Muscle layer of duodenum (tissue), 2 donors: ENCODE results near the gene GABRG3.

Experiments used
- H3K27ac ChIP-seq: one replicate; pipeline ENCODE4 v1.7.0; 2013; ENCODE audit warnings: mild to moderate bottlenecking, low read length
- H3K27me3 ChIP-seq: one replicate; pipeline ENCODE4 v1.7.0; 2013; ENCODE audit warnings: low read depth, mild to moderate bottlenecking, control low read depth, low read length
- H3K36me3 ChIP-seq, 2 donors: one replicate each; pipeline ENCODE4 v1.7.0; 2013; ENCODE audit warnings: low read length in 2 of 2, control low read depth in 1 of 2, mild to moderate bottlenecking in 1 of 2; ENCODE audit not compliant: insufficient read depth in 2 of 2, control insufficient read depth in 1 of 2
- H3K4me1 ChIP-seq, 2 donors: one replicate each; pipeline ENCODE4 v1.7.0; 2013; ENCODE audit warnings: low read length in 2 of 2, mild to moderate bottlenecking in 2 of 2, control low read depth in 1 of 2, moderate library complexity in 1 of 2; ENCODE audit not compliant: insufficient read depth in 2 of 2, control insufficient read depth in 1 of 2
- H3K4me3 ChIP-seq, 2 donors: one replicate each; pipeline ENCODE4 v1.7.0; 2013; ENCODE audit warnings: low read length in 2 of 2, low read depth in 1 of 2, mild to moderate bottlenecking in 1 of 2
- H3K9me3 ChIP-seq, 2 donors: one replicate each; pipeline ENCODE4 v1.7.0; 2013; ENCODE audit warnings: low read length in 2 of 2, control low read depth in 1 of 2, mild to moderate bottlenecking in 1 of 2; ENCODE audit not compliant: control insufficient read depth in 1 of 2
- donor health status: healthy.

GABRG3 gene

DNA sequence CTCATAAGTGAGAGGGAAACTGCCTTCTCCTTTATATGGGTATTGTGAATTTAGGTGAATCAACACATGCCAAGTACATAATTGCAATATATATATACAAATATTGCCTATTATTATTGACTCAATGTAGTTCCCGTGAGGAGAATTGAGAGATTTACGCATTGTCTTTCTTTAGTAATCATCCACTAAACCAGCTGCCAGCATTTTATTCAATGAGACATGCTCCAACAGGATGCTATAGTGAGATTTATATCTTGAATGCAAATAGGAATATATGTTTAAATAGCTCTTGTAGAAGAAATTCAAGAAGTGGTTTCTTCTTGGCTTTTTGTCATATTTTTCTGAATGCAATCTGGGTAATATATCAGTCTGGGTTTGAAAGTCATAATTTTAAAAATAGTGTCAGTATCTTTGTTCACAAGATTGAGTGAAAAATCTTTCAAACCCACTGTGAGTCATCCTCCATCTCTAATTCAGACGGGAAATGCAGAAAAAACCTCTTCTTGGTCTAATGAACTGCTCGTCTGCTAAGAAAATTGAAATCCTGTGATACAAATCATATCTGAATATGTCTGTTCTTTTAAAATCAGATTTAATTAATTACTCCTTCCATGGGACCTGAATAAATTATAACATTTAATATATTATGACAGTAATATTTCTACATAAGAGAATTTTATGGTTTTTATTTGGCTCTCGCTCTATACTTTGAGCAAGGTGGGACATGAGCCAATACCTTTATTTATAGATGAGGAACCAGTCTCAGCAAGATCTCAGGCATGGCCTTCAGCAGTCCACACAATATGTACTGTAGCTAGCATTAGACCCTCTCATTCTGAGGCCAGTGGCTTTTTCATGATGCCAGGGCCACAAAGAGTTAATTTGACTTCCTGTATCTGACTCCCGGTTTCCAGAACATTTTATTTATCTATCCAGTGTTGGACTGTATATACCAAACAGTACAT, 516.0 kb downstream of the GABRG3 start:
- Histone ChIP-seq H3K36me3 (no peaks in the 10 kb centered on the region), H3K9me3 (no peaks in the 10 kb centered on the region), H3K27ac (no peak overlapping the region), H3K4me1 (no peaks in the 10 kb centered on the region), H3K4me3 (no peak overlapping the region), H3K27me3 (no peaks in the 10 kb centered on the region)

DNA sequence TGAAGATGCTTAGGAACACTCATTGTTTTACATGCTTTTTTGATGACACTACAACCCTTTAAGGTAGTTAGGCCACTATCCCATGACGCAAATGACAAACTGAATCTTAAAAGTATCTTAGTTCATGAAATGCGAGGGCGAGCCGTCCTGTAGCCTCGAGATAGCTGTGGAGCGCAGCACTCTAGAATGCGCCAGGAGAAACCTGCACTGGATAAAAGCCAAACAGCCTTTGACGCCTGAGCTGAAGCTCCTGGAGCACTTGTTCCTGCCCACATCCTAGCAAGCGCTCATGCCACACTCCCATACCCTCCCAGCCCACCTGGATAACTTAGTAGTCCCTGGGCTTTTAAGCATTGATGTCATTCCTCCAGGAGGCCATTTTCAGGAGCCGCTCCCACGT, 516.9 kb downstream of the GABRG3 start:
- Histone ChIP-seq H3K36me3 (no peaks in the 10 kb centered on the region), H3K27me3 (no peaks in the 10 kb centered on the region), H3K27ac (no peak overlapping the region), H3K4me3 (no peak overlapping the region), H3K4me1 (no peaks in the 10 kb centered on the region), H3K9me3 (no peaks in the 10 kb centered on the region)

DNA sequence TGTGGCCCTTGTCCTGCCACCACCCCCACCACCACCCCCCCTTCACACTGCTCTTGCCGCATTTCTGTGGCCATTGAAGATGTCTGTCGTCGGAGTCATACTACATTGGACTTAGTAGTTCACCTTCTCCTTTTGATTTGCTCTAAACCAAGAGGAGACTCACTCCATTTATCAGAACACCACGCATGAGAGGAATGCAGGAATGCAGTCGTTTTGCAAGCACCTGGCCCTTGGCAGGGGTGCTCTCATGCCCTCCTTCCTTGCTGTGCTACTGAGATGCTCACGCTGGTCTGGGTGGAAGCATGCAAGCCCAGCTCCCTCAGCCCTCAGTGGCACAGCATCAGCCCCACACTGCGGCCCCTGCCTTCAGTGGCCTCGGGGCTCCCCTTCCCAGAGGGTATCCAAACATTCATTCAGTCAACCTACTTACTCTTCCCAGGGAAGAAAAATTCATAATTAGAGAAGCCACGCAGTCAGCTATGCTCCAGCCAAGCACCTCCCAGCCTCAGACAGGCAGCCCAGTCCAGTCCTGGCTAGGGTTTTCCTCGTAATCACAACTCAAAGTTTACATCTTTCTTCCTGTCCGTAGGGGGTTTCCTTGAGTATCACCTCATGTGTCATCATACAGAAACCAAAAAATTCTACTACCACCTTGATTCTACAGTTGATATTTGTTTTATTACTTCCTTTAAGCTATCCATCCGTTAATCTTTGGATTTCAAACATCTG, 520.0 kb downstream of the GABRG3 start:
- Histone ChIP-seq H3K9me3 (no peaks in the 10 kb centered on the region), H3K4me1 (no peaks in the 10 kb centered on the region), H3K27me3 (no peaks in the 10 kb centered on the region), H3K4me3 (no peak overlapping the region), H3K36me3 (no peaks in the 10 kb centered on the region), H3K27ac (no peak overlapping the region)

DNA sequence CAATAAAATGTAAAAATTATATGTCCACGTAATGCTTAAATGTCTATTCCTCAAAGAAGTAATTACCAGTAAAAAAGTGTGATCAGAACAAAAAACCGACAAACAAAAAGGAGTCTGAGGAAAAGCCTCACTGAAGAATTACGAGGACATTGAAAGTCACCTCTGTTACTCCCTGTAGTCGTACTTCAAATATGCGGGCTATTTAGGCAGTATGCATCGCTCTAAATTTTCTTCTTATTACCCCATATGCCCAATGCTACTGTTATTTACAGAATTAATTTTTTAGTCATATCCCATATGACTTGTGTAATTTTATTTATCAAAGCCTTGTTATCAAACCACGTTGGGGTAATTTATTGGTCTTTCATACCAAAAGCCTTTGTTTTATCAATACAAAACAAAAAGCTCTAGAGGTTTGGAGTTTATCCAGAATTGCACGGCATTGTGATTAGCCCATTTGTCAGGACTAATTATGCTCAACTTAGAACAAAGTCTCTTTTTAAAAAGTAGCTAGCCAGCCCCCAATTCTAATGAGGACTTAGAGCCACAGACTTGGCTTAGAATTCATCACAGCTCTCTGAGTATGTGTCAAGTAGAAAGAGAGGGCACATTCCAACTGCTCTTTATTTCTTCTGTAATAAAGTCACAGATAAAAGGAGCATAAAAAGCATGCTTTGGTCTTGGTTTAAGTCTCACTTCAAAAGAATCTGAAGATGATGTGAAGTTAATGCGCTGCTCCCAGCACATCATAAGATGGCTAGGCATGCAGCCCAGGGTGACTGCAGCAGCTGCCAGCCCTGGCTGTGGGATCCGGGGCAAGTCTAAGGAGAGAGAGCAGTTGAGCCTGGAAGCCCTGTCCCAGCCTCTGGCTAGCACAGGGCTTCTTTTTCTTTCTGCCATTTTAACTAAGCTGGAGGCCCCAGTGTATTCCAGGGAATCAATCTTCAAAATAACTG, 521.0 kb downstream of the GABRG3 start:
- Histone ChIP-seq H3K4me3 (no peak overlapping the region), H3K27ac (no peak overlapping the region), H3K9me3 (no peaks in the 10 kb centered on the region), H3K36me3 (no peaks in the 10 kb centered on the region), H3K27me3 (no peaks in the 10 kb centered on the region), H3K4me1 (no peaks in the 10 kb centered on the region)

DNA sequence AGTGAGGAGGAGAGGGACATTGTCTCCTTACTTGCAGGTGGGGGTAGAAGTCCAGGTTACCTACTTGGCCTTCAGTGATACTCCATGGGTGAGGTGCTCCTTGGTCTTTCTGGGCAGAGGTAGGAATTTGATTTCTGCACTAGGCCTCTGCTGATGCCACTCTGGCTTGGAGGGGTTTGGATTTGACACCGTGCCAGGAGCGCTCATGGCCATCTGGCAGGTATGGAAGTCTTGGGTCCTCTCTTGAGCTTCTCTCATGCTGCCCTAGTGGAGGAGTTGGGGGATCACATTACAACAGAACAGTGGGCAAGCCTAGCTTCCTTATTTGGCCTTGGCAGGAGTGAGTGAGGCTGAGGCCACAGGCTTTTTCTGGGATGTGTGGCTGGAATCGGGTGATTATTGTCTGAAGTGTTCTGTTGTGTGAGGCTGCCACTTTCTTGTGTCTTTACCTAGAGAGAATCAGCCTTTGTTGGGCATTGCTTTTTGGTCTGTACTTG, 525.0 kb downstream of the GABRG3 start:
- H3K36me3 ChIP-seq: no peaks in the 10 kb centered on the region

DNA sequence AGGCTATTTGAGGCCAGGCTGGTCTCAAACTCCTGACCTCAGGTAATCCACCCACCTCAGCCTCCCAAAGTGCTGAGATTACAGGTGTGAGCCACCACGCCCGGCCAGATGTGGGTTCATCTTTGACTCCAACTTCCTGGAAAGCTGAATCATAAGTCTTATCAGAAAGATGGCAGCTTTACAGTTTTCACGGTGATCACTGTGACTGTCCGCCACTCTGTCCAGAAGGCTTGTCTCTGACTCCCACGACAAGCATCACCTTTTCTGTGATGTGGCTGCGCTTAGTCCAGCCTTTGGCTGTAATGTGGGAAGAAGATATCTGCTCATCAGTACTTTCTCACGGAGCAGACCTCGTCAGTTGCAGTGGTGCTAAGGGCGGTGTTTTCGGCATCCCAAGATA, 527.7 kb downstream of the GABRG3 start:
- Histone ChIP-seq H3K36me3 (no peaks in the 10 kb centered on the region), H3K9me3 (no peaks in the 10 kb centered on the region), H3K27me3 (no peaks in the 10 kb centered on the region), H3K4me1 (no peaks in the 10 kb centered on the region), H3K27ac (no peak overlapping the region), H3K4me3 (no peak overlapping the region)

More for the DNA sequence above, 525.0 kb downstream of the GABRG3 start:
- no peak overlapping the region for H3K4me3 ChIP-seq
- H3K4me1 ChIP-seq: no peaks in the 10 kb centered on the region
- no peaks in the 10 kb centered on the region for H3K9me3 ChIP-seq
- H3K27ac ChIP-seq: no peak overlapping the region
- H3K27me3 ChIP-seq: no peaks in the 10 kb centered on the region

DNA sequence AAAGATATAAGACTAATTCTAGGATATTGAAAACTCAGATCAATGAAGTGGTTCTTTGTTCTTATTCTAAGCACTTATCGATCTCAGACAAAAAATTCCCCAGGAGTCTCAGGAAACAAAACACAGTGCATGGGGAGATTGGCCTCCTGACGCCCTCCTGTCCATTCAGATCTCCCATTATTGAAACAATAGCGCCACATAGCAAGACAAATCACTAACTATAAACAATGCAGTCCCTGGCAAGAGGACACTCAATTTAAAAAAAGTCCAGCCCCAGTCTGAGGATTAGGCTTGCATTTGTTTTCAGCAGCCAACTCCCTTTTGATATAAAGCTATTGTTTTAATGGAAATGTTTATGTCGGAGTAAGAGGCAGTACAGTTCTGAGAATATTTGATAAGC, 528.2 kb downstream of the GABRG3 start:
- Histone ChIP-seq H3K27me3 (no peaks in the 10 kb centered on the region), H3K4me1 (no peaks in the 10 kb centered on the region), H3K4me3 (no peak overlapping the region), H3K27ac (no peak overlapping the region), H3K9me3 (no peaks in the 10 kb centered on the region), H3K36me3 (no peaks in the 10 kb centered on the region)

DNA sequence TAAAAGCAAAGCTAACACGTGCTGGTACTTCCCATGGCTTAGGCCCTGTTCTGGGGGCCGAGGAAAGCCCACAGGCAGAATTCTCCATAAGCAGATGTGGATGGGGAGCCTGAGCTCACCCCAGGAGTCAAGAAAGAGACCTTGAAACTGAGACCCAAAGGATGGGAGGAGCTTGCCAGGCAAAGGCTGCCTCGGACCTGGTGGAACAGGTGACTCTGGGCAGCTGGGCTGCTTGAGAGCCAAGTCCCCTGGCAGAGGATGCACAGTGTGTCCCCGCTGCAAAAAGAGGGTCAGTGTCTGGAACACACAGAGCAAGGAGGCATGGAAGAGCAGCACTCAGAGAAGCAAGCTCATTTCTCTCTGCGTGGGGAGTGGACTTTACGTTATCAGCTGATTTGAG, 528.7 kb downstream of the GABRG3 start:
- H3K4me3 ChIP-seq: no peak overlapping the region
- H3K27ac ChIP-seq: no peak overlapping the region
- no peaks in the 10 kb centered on the region for H3K27me3 ChIP-seq
- H3K4me1 ChIP-seq: no peaks in the 10 kb centered on the region
- no peaks in the 10 kb centered on the region for H3K36me3 ChIP-seq
- no peaks in the 10 kb centered on the region for H3K9me3 ChIP-seq

DNA sequence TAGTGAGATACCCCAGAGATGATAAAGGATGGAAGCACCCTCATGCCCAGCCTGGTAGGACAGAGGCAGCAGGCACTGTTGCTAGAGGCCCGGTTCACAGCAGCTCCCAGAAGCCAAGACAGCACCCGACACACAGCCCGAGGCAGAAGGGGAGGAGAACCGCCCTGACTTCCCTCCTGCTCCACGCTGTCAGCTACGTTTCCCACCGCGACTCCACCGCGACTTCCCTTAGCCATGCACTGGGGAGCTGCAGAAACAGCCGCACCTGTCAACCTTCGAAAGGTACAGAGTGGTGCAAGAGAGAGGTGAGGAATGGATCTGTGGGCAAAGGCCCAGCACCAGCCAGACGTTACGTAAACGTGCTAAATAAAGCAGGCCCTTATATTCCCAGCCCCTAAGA, 529.2 kb downstream of the GABRG3 start:
- no peaks in the 10 kb centered on the region for H3K4me1 ChIP-seq
- H3K27ac ChIP-seq: no peak overlapping the region
- no peaks in the 10 kb centered on the region for H3K27me3 ChIP-seq
- H3K9me3 ChIP-seq: no peaks in the 10 kb centered on the region
- H3K36me3 ChIP-seq: no peaks in the 10 kb centered on the region
- H3K4me3 ChIP-seq: no peak overlapping the region

DNA sequence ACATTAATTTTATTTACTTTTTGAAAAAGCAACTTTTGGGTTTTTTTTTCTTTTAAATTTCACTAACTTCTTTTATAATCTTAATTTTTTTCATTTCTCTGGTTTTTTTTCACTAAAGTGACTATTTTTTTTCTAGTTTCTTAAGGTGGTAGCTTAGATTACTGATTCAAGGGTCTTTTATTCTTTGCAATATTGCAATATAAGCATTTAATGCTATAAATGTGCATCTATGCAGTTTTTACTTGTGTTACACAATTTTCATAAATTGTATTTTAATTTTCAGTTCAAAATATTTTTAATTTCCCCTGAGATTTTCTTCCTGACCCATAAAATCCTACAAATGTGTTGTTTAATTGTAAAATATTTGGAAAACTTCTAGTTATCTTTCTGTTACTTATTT, 535.8 kb downstream of the GABRG3 start:
- Histone ChIP-seq H3K27me3 (no peaks in the 10 kb centered on the region), H3K4me3 (no peak overlapping the region), H3K4me1 (no peaks in the 10 kb centered on the region), H3K36me3 (no peaks in the 10 kb centered on the region), H3K9me3 (peaks cover 5 to 13% of the 10 kb centered on the region in 2 donors), H3K27ac (no peak overlapping the region)

DNA sequence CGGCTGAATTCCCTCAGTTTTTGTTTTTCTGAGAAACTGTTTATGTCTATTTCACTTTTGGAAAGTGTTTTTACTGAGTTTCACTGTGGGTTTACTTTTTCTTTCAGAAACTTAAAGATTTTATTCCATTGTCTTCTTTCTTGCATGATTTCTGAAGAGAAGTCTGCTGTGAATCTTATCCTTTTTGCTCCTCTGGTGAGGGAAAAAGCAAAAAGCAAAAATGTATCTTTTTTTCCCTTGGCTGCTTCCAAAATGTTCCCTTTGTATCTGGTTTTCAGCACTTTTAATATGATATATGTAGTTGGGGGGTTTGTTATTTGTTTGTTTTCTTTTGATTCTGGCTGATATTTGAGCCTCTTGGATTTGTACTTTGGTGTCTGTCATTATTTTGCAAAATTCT, 538.0 kb downstream of the GABRG3 start:
- Histone ChIP-seq H3K4me3 (no peak overlapping the region), H3K27me3 (no peaks in the 10 kb centered on the region), H3K9me3 (peaks cover 5 to 13% of the 10 kb centered on the region in 2 donors), H3K36me3 (no peaks in the 10 kb centered on the region), H3K27ac (no peak overlapping the region), H3K4me1 (no peaks in the 10 kb centered on the region)
